ENCODE results near the gene ANO2.

The ANO2 gene

GRCh38 chr12:5964913-5965900, 20.1 kb upstream of the ANO2 start:
- Histone ChIP-seq H3K9me3 (ENCODE audit: control insufficient read depth, low read length) (no peaks in the 10 kb centered on the region), H3K27me3 (ENCODE audit: control insufficient read depth, insufficient read depth, low read length, poor library complexity, severe bottlenecking) (peaks cover 18% of the 10 kb centered on the region), H3K36me3 (ENCODE audit: control insufficient read depth, insufficient read depth, low read length) (no peaks in the 10 kb centered on the region), H3K4me3 (ENCODE audit: insufficient read depth, low read depth, low read length) (no peak overlapping the region), H3K27ac (ENCODE audit: insufficient read depth, low read depth, low read length, poor library complexity, severe bottlenecking) (no peak overlapping the region), H3K4me1 (ENCODE audit: control insufficient read depth, insufficient read depth, low read length) (peaks cover 19% of the 10 kb centered on the region)
- WGBS, 2 experiments, result 43 to 45% methylated on average over 24 of the region's 24 CpGs

- no peaks in the 10 kb centered on the region for H3K36me3 ChIP-seq (ENCODE audit: control insufficient read depth, insufficient read depth, low read length)
- peaks cover 18% of the 10 kb centered on the region for H3K27me3 ChIP-seq (ENCODE audit: control insufficient read depth, insufficient read depth, low read length, poor library complexity, severe bottlenecking)
- WGBS, 2 experiments, result 89 to 93% methylated on average over 7 of the region's 7 CpGs
- H3K9me3 ChIP-seq (ENCODE audit: control insufficient read depth, low read length), result no peaks in the 10 kb centered on the region
- no peak overlapping the region for H3K27ac ChIP-seq (ENCODE audit: insufficient read depth, low read depth, low read length, poor library complexity, severe bottlenecking)
- H3K4me1 ChIP-seq (ENCODE audit: control insufficient read depth, insufficient read depth, low read length), result peaks cover 12% of the 10 kb centered on the region
- no peak overlapping the region for H3K4me3 ChIP-seq (ENCODE audit: insufficient read depth, low read depth, low read length)
These were observed 18.5 kb upstream of the ANO2 start for GRCh38 chr12:5963515-5963914.

GRCh38 chr12:5960783-5961182, 15.7 kb upstream of the ANO2 start:
- peaks cover 18% of the 10 kb centered on the region for H3K27me3 ChIP-seq (ENCODE audit: control insufficient read depth, insufficient read depth, low read length, poor library complexity, severe bottlenecking)
- no peak overlapping the region for H3K27ac ChIP-seq (ENCODE audit: insufficient read depth, low read depth, low read length, poor library complexity, severe bottlenecking)
- H3K36me3 ChIP-seq (ENCODE audit: control insufficient read depth, insufficient read depth, low read length), result no peaks in the 10 kb centered on the region
- H3K9me3 ChIP-seq (ENCODE audit: control insufficient read depth, low read length), result no peaks in the 10 kb centered on the region
- H3K4me3 ChIP-seq (ENCODE audit: insufficient read depth, low read depth, low read length), result no peak overlapping the region
- 66 to 80% methylated on average over 4 of the region's 4 CpGs for WGBS, 2 experiments
- H3K4me1 ChIP-seq (ENCODE audit: control insufficient read depth, insufficient read depth, low read length), result peaks cover 12% of the 10 kb centered on the region

GRCh38 chr12:5956987-5957386, 11.9 kb upstream of the ANO2 start:
- H3K4me3 ChIP-seq (ENCODE audit: insufficient read depth, low read depth, low read length), result no peak overlapping the region
- H3K4me1 ChIP-seq (ENCODE audit: control insufficient read depth, insufficient read depth, low read length), result no peaks in the 10 kb centered on the region
- no peaks in the 10 kb centered on the region for H3K36me3 ChIP-seq (ENCODE audit: control insufficient read depth, insufficient read depth, low read length)
- H3K9me3 ChIP-seq (ENCODE audit: control insufficient read depth, low read length), result no peaks in the 10 kb centered on the region
- WGBS, 2 experiments, result 90 to 96% methylated on average over 3 to 5 of the region's 5 CpGs
- H3K27me3 ChIP-seq (ENCODE audit: control insufficient read depth, insufficient read depth, low read length, poor library complexity, severe bottlenecking), result no peaks in the 10 kb centered on the region
- H3K27ac ChIP-seq (ENCODE audit: insufficient read depth, low read depth, low read length, poor library complexity, severe bottlenecking), result no peak overlapping the region

- Histone ChIP-seq H3K36me3 (ENCODE audit: control insufficient read depth, insufficient read depth, low read length) (no peaks in the 10 kb centered on the region), H3K27ac (ENCODE audit: insufficient read depth, low read depth, low read length, poor library complexity, severe bottlenecking) (no peak overlapping the region), H3K4me3 (ENCODE audit: insufficient read depth, low read depth, low read length) (no peak overlapping the region), H3K9me3 (ENCODE audit: control insufficient read depth, low read length) (no peaks in the 10 kb centered on the region), H3K27me3 (ENCODE audit: control insufficient read depth, insufficient read depth, low read length, poor library complexity, severe bottlenecking) (no peaks in the 10 kb centered on the region), H3K4me1 (ENCODE audit: control insufficient read depth, insufficient read depth, low read length) (no peaks in the 10 kb centered on the region)
- 83 to 93% methylated on average over 3 of the region's 3 CpGs for WGBS, 2 experiments
These were observed 9.6 kb upstream of the ANO2 start for GRCh38 chr12:5954661-5955060.

GRCh38 chr12:5953835-5954586, 9.0 kb upstream of the ANO2 start:
- H3K9me3 ChIP-seq (ENCODE audit: control insufficient read depth, low read length), result no peaks in the 10 kb centered on the region
- H3K4me3 ChIP-seq (ENCODE audit: insufficient read depth, low read depth, low read length), result no peak overlapping the region
- no peaks in the 10 kb centered on the region for H3K27me3 ChIP-seq (ENCODE audit: control insufficient read depth, insufficient read depth, low read length, poor library complexity, severe bottlenecking)
- H3K4me1 ChIP-seq (ENCODE audit: control insufficient read depth, insufficient read depth, low read length), result no peaks in the 10 kb centered on the region
- no peaks in the 10 kb centered on the region for H3K36me3 ChIP-seq (ENCODE audit: control insufficient read depth, insufficient read depth, low read length)
- 94 to 95% methylated on average over 5 of the region's 5 CpGs for WGBS, 2 experiments
- no peak overlapping the region for H3K27ac ChIP-seq (ENCODE audit: insufficient read depth, low read depth, low read length, poor library complexity, severe bottlenecking)

GRCh38 chr12:5952031-5952430, 7.0 kb upstream of the ANO2 start:
- WGBS, 2 experiments, result 93 to 94% methylated on average over 3 of the region's 3 CpGs
- peaks cover 7% of the 10 kb centered on the region for H3K27me3 ChIP-seq (ENCODE audit: control insufficient read depth, insufficient read depth, low read length, poor library complexity, severe bottlenecking)
- no peaks in the 10 kb centered on the region for H3K36me3 ChIP-seq (ENCODE audit: control insufficient read depth, insufficient read depth, low read length)
- peaks cover 5% of the 10 kb centered on the region for H3K4me1 ChIP-seq (ENCODE audit: control insufficient read depth, insufficient read depth, low read length)
- no peaks in the 10 kb centered on the region for H3K9me3 ChIP-seq (ENCODE audit: control insufficient read depth, low read length)
- no peak overlapping the region for H3K4me3 ChIP-seq (ENCODE audit: insufficient read depth, low read depth, low read length)
- H3K27ac ChIP-seq (ENCODE audit: insufficient read depth, low read depth, low read length, poor library complexity, severe bottlenecking), result no peak overlapping the region

- Histone ChIP-seq H3K27ac (ENCODE audit: insufficient read depth, low read depth, low read length, poor library complexity, severe bottlenecking) (no peak overlapping the region), H3K36me3 (ENCODE audit: control insufficient read depth, insufficient read depth, low read length) (no peaks in the 10 kb centered on the region), H3K4me1 (ENCODE audit: control insufficient read depth, insufficient read depth, low read length) (peaks cover 5% of the 10 kb centered on the region), H3K9me3 (ENCODE audit: control insufficient read depth, low read length) (no peaks in the 10 kb centered on the region), H3K4me3 (ENCODE audit: insufficient read depth, low read depth, low read length) (no peak overlapping the region), H3K27me3 (ENCODE audit: control insufficient read depth, insufficient read depth, low read length, poor library complexity, severe bottlenecking) (peaks cover 39% of the 10 kb centered on the region)
- 83 to 87% methylated on average over 3 of the region's 3 CpGs for WGBS, 2 experiments
These were observed 3.6 kb upstream of the ANO2 start for GRCh38 chr12:5948696-5949095.

- no peak overlapping the region for H3K4me3 ChIP-seq (ENCODE audit: insufficient read depth, low read depth, low read length)
- no peaks in the 10 kb centered on the region for H3K9me3 ChIP-seq (ENCODE audit: control insufficient read depth, low read length)
- no peaks in the 10 kb centered on the region for H3K36me3 ChIP-seq (ENCODE audit: control insufficient read depth, insufficient read depth, low read length)
- WGBS, 2 experiments, result 79 to 100% methylated on average over 1 of the region's 1 CpG
- H3K27me3 ChIP-seq (ENCODE audit: control insufficient read depth, insufficient read depth, low read length, poor library complexity, severe bottlenecking), result peaks cover 41% of the 10 kb centered on the region
- H3K27ac ChIP-seq (ENCODE audit: insufficient read depth, low read depth, low read length, poor library complexity, severe bottlenecking), result no peak overlapping the region
- peaks cover 5% of the 10 kb centered on the region for H3K4me1 ChIP-seq (ENCODE audit: control insufficient read depth, insufficient read depth, low read length)
These were observed 1.9 kb upstream of the ANO2 start for GRCh38 chr12:5947006-5947405.

GRCh38 chr12:5946388-5946787, 1.3 kb upstream of the ANO2 start:
- Histone ChIP-seq H3K27ac (ENCODE audit: insufficient read depth, low read depth, low read length, poor library complexity, severe bottlenecking) (no peak overlapping the region), H3K36me3 (ENCODE audit: control insufficient read depth, insufficient read depth, low read length) (no peaks in the 10 kb centered on the region), H3K4me1 (ENCODE audit: control insufficient read depth, insufficient read depth, low read length) (peaks cover 5% of the 10 kb centered on the region), H3K4me3 (ENCODE audit: insufficient read depth, low read depth, low read length) (no peak overlapping the region), H3K27me3 (ENCODE audit: control insufficient read depth, insufficient read depth, low read length, poor library complexity, severe bottlenecking) (peaks cover 41% of the 10 kb centered on the region), H3K9me3 (ENCODE audit: control insufficient read depth, low read length) (no peaks in the 10 kb centered on the region)
- WGBS, 2 experiments, result 89% methylated on average over 2 of the region's 2 CpGs
